Stimulated activated CD4-positive, alpha-beta T cell treated with anti-CD3 and anti-CD28 coated beads, Interleukin-12 subunit alpha, Interleukin-12 subunit beta, amount 100 ng/mL, for 4 hours (primary cell): ENCODE data around the gene KRTAP5-2.

ENCODE experiments used
- DNase-seq: peaks from one replicate; pipeline ENCODE4 v3.0.0-alpha.2; 2020

The KRTAP5-2 gene

GRCh38 chr11:1553808-1554594 lies 44.1 kb downstream of the KRTAP5-2 start:
- DNase-seq: no peak

GRCh38 chr11:1549338-1550330 lies 48.5 kb downstream of the KRTAP5-2 start:
- DNase-seq: no peak

GRCh38 chr11:1548221-1549070 lies 49.6 kb downstream of the KRTAP5-2 start:
- no peak for DNase-seq

GRCh38 chr11:1547467-1548098 lies 50.5 kb downstream of the KRTAP5-2 start:
- DNase-seq: no peak
